Small intestine (tissue), 7 donors: ENCODE measurements around the gene PKMYT1. TPM values are rescaled to one million over a fixed set of nuclear protein-coding genes. Genes with fewer than 3 reads are reported as not detected.

ENCODE experiments used
- DNase-seq, 2 donors: peaks; one replicate each; pipeline versions ENCODE4 v3.0.0 to v3.0.0-alpha.2; 2013
- FAIRE-seq: peaks from 2 replicates; lab custom pipeline; 2012; peaks lifted over from hg19 to GRCh38; lab: Jason Lieb, UNC
- H3K27ac ChIP-seq, 3 donors: one replicate each; pipeline ENCODE4 v1.5.1; 2013; ENCODE audit warnings: low read length in 2 of 3, mild to moderate bottlenecking in 2 of 3, control low read depth in 1 of 3, inconsistent platforms in 1 of 3, low read depth in 1 of 3, moderate library complexity in 1 of 3
- H3K27me3 ChIP-seq, 3 donors: one replicate each; pipeline ENCODE4 v1.6.1; 2013; ENCODE audit warnings: low read length in 3 of 3, inconsistent platforms in 1 of 3; ENCODE audit not compliant: control insufficient read depth in 3 of 3, insufficient read depth in 3 of 3
- H3K36me3 ChIP-seq, 3 donors: one replicate each; pipeline ENCODE4 v1.6.1; 2013; ENCODE audit warnings: low read length in 3 of 3, inconsistent platforms in 1 of 3, low read depth in 1 of 3, mild to moderate bottlenecking in 1 of 3, moderate library complexity in 1 of 3; ENCODE audit not compliant: control insufficient read depth in 3 of 3, insufficient read depth in 2 of 3
- H3K4me1 ChIP-seq, 3 donors: one replicate each; pipeline ENCODE4 v1.6.1; 2013; ENCODE audit warnings: low read length in 2 of 3, inconsistent platforms in 1 of 3, low read depth in 1 of 3, mild to moderate bottlenecking in 1 of 3, moderate library complexity in 1 of 3; ENCODE audit not compliant: control insufficient read depth in 3 of 3, insufficient read depth in 2 of 3
- H3K4me3 ChIP-seq, 3 donors: one replicate each; pipeline ENCODE4 v1.5.1; 2013; ENCODE audit warnings: low read length in 3 of 3, control low read depth in 1 of 3, inconsistent platforms in 1 of 3, low read depth in 1 of 3, mild to moderate bottlenecking in 1 of 3, moderate library complexity in 1 of 3
- H3K9me3 ChIP-seq, 2 donors: one replicate each; pipeline ENCODE4 v1.6.1; 2013; ENCODE audit warnings: low read depth in 1 of 2, low read length in 1 of 2; ENCODE audit not compliant: control insufficient read depth in 2 of 2, insufficient read depth in 1 of 2
- WGBS, 3 donors: extraction: QIAGEN DNeasy Blood & Tissue Kit; methylation state at CpG; one replicate each; pipeline ENCODE4 v1.1.7; 2013; 5-methylcytosine and 5-hydroxymethylcytosine counted together
- polyA plus RNA-seq, 4 donors: library from polyadenylated mRNA; stranded (reverse) in 3 of 4; unstranded in 1 of 4; fragments of 200-250 nt in 3 of 4; fragments of 120-200 nt in 1 of 4; gene quantifications; one replicate each; pipeline versions ENCODE4 v1.2.1 to v1.2.3, GENCODE V29; 2013
- donor health status: healthy with polysubstance abuse.
- donor health status: control.
- donor health status: control.
- donor health status: Bipolar disorder and iron deficiency.
- donor health status: healthy.

The PKMYT1 gene
- polyA plus RNA-seq, 4 donors: 2.5 to 24.7 (median 7.0) TPM

DNA sequence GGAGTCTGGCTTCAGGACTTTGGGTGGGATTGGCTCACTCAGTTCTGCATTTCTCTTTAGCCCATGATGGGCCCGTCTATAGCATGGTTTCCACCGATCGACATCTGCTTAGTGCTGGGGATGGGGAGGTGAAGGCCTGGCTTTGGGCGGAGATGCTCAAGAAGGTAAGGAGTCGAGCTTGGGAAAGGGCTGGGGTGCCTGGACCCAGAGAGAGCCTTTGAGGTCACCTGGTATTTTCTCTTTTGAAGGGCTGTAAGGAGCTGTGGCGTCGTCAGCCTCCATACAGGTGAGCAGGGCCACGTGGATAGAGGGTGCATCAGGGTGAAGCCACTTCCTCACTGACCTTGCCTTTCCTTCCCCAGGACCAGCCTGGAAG is 45.7 kb upstream of the PKMYT1 start:
- FAIRE-seq (no peak), DNase-seq (no peak)
- H3K27ac ChIP-seq: no peak overlapping the region
- WGBS, 3 donors: 86 to 93% (median 90%) methylated on average over 8 of the region's 8 CpGs
- peaks cover 0 to 24% (median 9%) of the 10 kb centered on the region in 3 donors for H3K27me3 ChIP-seq
- H3K9me3 ChIP-seq: no peaks in the 10 kb centered on the region
- H3K36me3 ChIP-seq: peaks cover 0 to 65% (median 5%) of the 10 kb centered on the region in 3 donors
- H3K4me3 ChIP-seq: no peak overlapping the region
- H3K4me1 ChIP-seq: peaks cover 2 to 50% (median 17%) of the 10 kb centered on the region in 3 donors

- Histone ChIP-seq H3K27ac (no peak overlapping the region), H3K27me3 (peaks cover 0 to 19% (median 6%) of the 10 kb centered on the region in 3 donors), H3K36me3 (peaks cover 0 to 62% (median 5%) of the 10 kb centered on the region in 3 donors), H3K9me3 (no peaks in the 10 kb centered on the region), H3K4me3 (no peak overlapping the region), H3K4me1 (peaks cover 2 to 50% (median 17%) of the 10 kb centered on the region in 3 donors)
- no peak for DNase-seq
- WGBS, 3 donors: 90 to 95% (median 91%) methylated on average over 18 of the region's 18 CpGs
- no peak for FAIRE-seq
Observed at GRCh38 chr16:3025032-3026002, 45.1 kb upstream of the PKMYT1 start.

DNA sequence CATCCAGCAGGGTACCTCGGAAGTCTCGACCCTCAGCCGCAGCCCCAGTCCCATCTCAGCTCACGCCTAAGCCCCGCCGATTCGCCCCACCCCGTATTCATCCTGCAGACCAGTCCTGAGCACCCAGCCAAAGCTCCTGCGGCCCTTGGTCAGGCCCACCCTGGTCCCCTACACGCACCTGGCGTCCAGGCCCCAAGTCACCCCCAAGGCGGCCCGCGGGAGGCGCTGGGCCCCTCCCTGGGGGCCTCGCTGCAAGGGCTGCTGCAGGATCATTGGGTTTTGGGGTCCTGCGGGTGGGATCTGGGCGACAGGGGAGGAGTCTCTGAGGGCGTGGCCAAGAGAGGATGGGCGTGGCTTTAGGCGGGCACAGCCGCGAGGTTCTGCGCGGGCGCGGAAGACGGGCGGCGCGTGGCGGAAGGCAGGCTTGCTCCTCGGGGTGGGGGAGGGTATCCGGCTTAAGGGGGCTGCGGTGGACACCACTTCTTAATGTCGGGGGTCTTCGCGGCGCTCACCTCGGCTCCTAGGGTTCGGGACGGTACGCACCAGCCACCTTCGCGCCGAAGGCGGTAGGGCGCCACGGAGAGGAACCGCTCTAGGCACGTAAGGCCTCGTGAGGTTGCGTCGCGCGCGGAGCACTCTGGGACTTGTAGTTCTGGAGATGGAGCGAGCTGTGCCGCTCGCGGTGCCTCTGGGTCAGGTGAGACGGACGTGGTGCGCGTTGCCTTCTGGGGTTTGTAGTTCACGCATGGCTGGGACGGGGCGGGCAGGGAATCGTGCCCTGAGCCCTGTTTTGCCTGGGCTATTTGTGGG is 43.6 kb upstream of the PKMYT1 start, which contains the start of the genes HCFC1R1 and THOC6:
HCFC1R1 (minus strand) TSS at position 274 of the 810 bp plus-strand sequence; CDS start at position 273, 1 bp downstream.
THOC6 (plus strand) TSS at position 367 of the 810 bp plus-strand sequence; CDS start at position 659, 292 bp downstream.
- Histone ChIP-seq H3K27ac (peak within 1 kb of the TSS; percentile 80 to 99 (median 93)), H3K9me3 (no peaks in the 10 kb centered on the region), H3K36me3 (peaks cover 0 to 53% (median 5%) of the 10 kb centered on the region in 3 donors), H3K27me3 (peaks cover 0 to 4% (median under 1%) of the 10 kb centered on the region in 3 donors), H3K4me3 (peak within 1 kb of the TSS; percentile 33 to 97 (median 53)), H3K4me1 (peaks cover 2 to 50% (median 17%) of the 10 kb centered on the region in 3 donors)
- WGBS, 3 donors: 1% methylated on average over 53 to 69 of the region's 69 CpGs
- FAIRE-seq: no peak
- DNase-seq: peak; percentile 98 to 99

GRCh38 chr16:3023415-3023668 is 43.1 kb upstream of the PKMYT1 start:
- FAIRE-seq (no peak), DNase-seq (peak in 1 of 2 donors; percentile 34)
- H3K4me3 ChIP-seq: peak overlapping the region; percentile 33 to 91 (median 53)
- peaks cover 2 to 50% (median 17%) of the 10 kb centered on the region in 3 donors for H3K4me1 ChIP-seq
- peaks cover 0 to 4% (median 0%) of the 10 kb centered on the region in 3 donors for H3K27me3 ChIP-seq
- H3K9me3 ChIP-seq: no peaks in the 10 kb centered on the region
- WGBS, 3 donors: 21 to 37% (median 29%) methylated on average over 3 to 6 of the region's 6 CpGs
- H3K27ac ChIP-seq: peak overlapping the region; percentile 80 to 99 (median 93)
- H3K36me3 ChIP-seq: peaks cover 0 to 48% (median 5%) of the 10 kb centered on the region in 3 donors

DNA sequence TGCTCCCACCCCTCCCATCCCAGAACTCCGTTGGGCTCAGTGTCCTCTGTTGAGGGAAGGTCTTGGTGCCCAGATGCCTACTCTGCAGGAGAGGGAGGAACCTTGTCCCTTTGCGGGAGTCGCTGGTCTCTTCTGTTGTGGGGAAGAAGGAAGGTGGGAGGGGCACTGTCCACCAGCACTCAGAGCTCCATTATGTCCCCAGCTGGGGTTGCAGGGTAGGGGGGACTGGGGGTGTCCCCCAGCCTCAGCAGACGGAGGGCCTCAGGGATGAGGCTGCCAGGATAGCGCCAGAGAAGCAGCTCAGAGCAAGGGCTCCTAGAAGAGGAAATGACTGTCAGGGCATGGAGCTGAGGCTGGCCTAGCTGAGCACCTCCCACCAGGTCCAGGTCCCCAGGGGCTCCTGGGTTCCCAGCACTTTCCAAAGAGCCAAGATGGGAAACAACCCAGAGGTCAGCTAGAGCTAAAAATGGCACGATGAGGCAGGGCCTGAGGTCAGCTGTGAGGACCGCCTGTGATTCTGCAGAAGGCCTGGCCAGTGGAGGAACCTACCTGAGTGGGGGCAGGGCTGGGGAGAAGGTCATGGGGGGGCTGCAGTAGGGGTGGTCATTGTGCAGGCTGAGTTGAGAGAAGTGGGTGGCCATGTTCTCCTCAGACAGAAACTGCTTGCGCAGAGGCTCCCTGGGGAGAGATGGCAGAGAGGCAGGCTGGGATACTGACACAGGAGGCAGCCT is 42.6 kb upstream of the PKMYT1 start:
- Histone ChIP-seq H3K4me1 (peaks cover 2 to 53% (median 17%) of the 10 kb centered on the region in 3 donors), H3K36me3 (peaks cover 0 to 48% (median 5%) of the 10 kb centered on the region in 3 donors), H3K4me3 (peak overlapping the region in 2 of 3 donors; percentile 53 to 97), H3K9me3 (no peaks in the 10 kb centered on the region), H3K27me3 (peaks cover 0 to 9% (median 0%) of the 10 kb centered on the region in 3 donors), H3K27ac (peak overlapping the region; percentile 80 to 99 (median 93))
- FAIRE-seq (no peak), DNase-seq (no peak)
- WGBS, 3 donors: 44 to 52% (median 46%) methylated on average over 8 of the region's 8 CpGs

GRCh38 chr16:3022208-3022683 is 42.0 kb upstream of the PKMYT1 start:
- H3K9me3 ChIP-seq: no peaks in the 10 kb centered on the region
- 3 to 14% (median 12%) methylated on average over 7 to 8 of the region's 8 CpGs for WGBS, 3 donors
- peak overlapping the region; percentile 97 to 99 (median 99) for H3K27ac ChIP-seq
- peaks cover 2 to 52% (median 17%) of the 10 kb centered on the region in 3 donors for H3K4me1 ChIP-seq
- no peak for FAIRE-seq
- peak; percentile 90 for DNase-seq
- peaks cover 0 to 10% (median 0%) of the 10 kb centered on the region in 3 donors for H3K27me3 ChIP-seq
- H3K36me3 ChIP-seq: peaks cover 0 to 42% (median 5%) of the 10 kb centered on the region in 3 donors
- H3K4me3 ChIP-seq: peak overlapping the region in 2 of 3 donors; percentile 82 to 97

- FAIRE-seq: no peak
- whole genome bisulfite sequencing, 3 donors: 12 to 20% (median 14%) methylated on average over 19 to 25 of the region's 25 CpGs
- Histone ChIP-seq H3K9me3 (no peaks in the 10 kb centered on the region), H3K36me3 (peaks cover 0 to 36% (median under 1%) of the 10 kb centered on the region in 3 donors), H3K4me1 (peaks cover 2 to 51% (median 17%) of the 10 kb centered on the region in 3 donors), H3K27me3 (peaks cover 0 to 10% (median 0%) of the 10 kb centered on the region in 3 donors), H3K4me3 (peak overlapping the region; percentile 45 to 97 (median 82)), H3K27ac (peak overlapping the region; percentile 97 to 99 (median 99))
- peak; percentile 84 to 91 for DNase-seq
Observed at GRCh38 chr16:3021449-3022207, 41.4 kb upstream of the PKMYT1 start.
